Activated CD4-positive, alpha-beta T cell treated with anti-CD3 and anti-CD28 coated beads, Interleukin-2, amount 50 U/mL, for 1 hour (primary cell): Measurements from ENCODE around the gene APC2.
"Not testable (repeated sequence)": the region's sequence is repeated elsewhere in the genome, so short reads cannot be mapped to it uniquely, and the experiment has no call there.

Experiments used
- DNase-seq: peaks from one replicate; pipeline ENCODE4 v3.0.0-alpha.2; 2020

The APC2 gene

DNA sequence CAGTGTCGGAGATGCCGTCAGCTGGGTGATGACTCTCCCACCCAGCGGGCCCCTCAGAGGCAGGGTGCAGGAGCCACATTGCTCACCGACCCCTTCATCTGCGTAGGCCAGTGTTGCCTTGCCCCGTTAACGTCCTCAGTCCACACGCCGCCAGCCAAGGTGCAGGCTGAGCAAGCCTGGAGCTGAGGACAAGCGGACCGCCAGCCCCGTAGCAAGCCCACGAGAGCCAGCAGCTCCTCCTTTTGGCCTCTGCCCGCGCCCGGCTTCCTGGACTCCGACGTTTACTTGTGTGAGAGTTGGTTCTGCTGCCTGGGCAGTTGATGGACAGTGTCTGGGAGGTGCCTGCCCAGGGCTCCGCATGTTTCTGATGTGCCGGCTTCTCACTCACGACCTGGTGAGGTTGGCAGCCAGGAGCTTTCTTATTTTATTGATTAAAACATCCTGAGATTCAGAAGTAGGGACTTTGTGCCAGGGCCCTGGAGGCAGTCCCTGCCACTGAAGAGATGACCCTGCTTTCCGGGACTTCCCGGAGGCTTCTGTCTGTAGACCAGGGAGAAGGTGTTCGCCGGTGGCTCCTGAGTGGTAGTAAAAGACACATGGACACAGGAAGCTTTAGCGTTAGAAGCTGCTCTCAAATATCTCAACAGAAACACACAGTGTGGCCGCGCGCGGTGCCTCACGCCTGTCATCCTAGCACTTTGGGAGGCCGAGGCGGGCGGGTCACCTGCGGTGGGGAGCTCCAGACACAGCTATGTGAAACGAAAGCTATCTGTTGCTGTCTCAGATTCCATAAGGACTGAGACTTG is 36.7 kb upstream of the APC2 start:
- DNase-seq: no peak

DNA sequence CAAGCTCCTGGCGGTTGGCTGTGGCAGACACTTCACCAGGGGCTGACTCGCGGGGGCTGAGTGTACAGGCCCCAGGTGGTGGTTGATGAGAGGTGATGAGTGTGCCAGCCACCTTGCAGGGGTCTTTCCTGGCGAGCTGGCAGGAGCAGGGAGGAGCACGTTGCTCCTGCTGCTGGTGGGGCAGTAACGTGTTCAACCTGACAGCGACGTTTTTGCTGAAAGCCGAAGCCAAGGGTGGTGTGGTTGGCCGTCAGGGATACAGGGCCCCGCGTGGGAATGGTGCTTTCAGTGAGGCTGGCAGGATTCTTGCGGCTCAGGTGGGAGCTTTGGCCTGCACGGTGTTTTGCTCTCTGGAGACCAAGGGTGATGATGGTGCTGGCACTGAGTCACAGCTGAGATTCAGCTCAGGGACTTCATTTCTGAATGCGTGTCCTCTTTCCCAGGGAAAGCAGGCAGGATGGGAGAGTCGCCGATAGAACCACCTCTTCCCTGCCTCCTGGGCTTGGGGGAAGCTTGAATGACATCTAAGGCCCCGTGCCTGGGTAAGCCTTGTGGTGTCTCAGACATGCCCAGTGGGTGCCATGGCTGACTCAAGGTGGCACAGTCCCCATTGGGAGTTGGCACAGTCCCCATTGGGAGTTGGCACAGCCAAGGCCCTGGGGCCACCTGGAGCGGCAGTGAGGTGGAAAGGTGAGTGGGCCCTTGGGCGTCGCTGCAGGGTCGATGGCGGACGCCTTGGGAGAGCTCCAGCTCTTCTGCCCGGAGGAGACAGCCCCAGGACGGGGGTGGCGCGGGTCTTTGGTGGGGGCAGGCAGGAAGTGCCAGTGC is 33.7 kb upstream of the APC2 start:
- no peak for DNase-seq

DNA sequence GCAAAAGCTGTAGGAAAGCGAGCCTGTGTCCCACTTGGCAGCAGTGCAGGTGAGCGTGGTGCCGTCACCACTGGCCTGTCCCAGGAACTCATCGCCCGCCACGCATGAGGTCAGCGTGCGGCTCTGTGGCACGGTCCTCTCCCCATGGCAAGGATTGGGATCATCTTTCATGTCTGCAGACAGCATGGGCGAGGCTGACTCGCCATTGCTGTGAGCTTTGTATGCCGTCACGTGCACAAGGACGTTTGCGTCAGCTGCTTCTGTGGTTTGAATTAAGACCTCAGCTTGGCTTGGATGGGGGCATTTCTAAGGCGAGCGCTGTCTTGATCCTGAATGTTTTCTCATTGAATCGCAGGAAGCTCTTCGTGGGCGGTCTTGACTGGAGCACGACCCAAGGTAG is 32.8 kb upstream of the APC2 start:
- DNase-seq: no peak

DNA sequence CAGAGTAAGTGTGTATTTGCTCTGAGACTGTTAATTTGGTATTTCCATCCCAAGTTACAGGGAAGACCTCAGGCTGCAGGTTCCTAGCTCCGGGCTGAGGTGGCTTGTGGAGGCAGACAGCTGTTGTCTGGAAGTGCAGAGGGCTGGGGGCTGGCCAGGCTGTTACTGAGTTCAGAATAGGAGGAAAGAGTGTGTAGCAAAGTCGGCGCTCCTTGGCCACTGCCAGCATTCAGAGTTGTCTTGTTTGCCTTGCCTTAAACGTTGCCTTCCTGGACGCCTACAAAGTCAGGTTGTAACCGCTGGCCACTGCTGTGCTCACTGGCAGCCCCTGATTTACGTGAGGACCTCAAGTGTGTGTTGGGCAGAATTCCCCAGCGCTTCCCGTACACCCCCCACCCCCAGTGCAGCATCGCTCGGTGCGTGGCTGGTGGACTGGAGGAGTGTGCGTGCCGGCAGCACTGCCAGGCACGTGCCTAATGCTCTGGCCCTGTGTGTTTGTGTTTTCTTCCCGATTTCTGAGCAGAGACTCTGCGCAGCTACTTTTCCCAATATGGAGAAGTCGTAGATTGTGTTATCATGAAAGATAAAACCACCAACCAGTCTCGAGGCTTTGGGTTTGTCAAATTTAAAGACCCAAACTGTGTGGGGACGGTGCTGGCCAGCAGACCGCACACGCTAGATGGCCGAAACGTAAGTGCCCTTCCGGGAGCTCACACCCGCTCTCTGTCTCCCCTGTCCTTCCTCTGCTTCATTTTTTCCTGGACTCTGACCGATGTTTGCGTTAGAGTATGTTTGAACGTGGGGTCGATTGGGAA is 32.0 kb upstream of the APC2 start:
- DNase-seq: no peak

DNA sequence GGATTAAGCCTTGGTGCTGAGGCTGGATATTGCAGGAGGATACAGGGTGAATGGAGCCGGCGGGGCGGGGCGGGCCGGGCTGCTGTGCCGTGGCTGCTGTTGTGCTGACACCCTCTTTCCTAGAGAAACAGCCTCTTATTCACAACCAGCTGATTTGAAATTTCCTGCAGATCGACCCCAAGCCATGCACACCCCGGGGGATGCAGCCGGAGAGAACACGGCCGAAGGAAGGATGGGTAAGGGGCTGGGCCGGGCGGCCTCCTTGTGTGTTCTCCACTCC is 31.5 kb upstream of the APC2 start:
- DNase-seq: no peak

DNA sequence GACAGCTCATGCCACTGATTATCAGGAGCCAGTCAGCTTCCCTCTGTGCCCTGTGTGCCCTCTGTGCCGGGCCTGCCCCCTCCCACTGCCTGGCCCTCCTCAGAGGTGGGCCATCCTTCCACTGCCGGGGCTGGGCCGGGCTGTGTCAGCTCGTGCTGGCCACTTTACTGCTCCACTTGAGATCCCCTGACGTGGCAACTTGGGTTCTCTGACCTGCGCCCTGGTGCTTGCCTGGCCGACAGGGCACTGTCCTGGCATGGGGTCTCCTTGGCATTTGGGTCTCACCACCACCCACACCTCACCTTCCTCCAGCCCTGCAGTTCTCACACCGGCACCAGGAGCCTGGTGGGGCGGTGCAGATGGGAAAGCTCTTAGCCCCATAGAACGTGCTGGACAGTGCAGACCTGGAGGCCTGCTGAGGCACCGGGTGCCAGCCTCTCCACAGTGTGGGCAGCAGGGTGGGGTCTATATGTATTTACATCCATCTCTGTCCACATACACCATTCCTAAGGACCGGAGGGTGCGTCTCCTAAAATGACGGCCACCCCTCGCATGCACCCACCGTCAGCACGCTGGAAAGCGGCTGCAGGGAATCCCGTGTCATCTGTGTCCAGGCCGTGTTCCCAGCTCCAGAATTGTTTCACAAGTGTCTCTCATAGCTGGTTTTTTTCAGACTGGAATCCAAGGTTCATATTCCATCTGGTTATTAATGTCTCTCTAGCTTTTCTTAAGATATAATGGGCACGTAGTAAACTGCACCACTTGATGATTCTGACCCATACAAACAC is 30.8 kb upstream of the APC2 start:
- no peak for DNase-seq

DNA sequence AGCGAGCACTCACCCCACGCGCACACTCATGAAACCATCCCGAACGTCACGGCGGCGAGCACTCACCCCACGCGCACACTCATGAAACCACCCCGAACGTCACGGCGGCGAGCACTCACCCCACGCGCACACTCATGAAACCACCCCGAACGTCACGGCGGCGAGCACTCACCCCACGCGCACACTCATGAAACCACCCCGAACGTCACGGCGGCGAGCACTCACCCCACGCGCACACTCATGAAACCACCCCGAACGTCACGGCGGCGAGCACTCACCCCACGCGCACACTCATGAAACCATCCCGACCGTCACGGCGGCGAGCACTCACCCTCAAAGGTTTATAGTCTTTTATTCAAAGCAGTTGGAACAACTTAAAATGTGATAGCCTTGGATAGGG is 29.8 kb upstream of the APC2 start:
- not testable (repeated sequence) for DNase-seq

DNA sequence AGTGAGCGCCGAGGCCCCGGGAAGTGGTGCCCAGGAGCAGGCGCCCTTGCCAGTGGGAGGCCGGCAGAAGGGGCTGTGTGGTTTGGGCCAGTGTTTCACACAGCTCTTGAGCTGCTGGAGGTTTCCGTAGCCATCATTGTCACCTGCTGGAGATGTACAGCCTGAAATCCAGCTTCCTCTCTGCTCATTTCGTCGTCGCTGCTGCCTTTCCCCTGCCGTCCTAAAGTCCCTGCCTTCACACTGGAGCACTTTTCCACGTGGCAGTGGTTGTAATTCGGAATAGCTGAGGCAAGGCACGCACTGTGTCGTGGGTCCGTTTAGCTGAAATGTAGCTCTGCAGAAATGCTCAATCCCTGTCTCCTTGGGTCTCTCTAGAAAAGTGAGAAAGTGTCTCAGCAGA is 29.3 kb upstream of the APC2 start:
- DNase-seq: no peak

DNA sequence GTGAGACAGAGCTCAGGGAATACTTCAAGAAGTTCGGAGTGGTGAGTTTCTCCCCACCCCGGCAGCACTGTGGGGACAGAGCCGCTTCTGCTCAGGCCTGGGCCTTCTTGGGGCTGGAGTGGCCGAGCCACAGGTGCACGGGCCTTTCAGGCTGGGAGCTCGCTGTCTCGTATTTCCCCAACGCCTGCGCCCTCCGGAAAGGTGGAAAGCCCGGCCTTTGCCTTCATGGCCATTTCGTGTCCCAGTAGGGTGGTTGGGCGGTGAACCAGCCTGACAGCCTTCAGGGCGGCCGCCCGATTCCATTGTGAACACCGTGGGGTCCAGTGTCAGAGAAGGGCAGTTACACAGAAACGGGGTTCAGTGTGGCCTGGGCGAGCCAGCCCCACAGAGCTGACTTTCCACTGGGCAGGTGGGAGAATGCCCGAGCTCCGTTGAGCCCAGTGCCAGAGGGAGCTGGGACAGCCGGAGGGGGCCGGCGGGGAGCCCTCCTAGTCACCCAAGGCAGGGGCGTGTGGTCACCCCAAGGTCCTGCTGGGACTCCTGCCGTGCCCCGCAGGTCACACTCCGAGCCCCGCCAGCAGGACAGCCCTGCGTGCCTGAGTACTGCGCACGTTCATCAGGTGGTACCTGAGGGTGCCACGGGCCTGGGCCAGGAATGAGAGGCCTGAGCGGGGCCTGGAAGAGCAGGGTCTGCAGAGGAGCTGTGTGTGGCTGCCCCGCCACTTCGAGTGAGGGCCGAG is 28.5 kb upstream of the APC2 start:
- DNase-seq: no peak

DNA sequence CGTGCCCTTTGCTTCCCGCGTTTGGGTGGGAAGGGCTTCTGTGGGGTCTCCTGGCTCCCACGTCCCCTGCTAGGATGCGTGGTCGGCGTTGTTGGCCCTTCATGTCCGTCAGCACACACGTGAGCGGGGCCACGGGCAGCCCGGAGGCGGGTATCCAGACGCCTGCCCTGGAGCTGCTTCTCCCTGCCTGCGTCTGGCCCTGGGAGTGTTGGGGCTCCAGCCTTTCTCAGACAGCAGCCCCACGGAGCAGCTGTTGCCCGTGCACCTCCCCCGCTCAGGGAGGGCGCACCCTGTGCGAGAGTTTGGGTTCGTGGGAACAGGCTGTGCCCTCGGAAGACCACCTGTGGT is 28.0 kb upstream of the APC2 start:
- no peak for DNase-seq

DNA sequence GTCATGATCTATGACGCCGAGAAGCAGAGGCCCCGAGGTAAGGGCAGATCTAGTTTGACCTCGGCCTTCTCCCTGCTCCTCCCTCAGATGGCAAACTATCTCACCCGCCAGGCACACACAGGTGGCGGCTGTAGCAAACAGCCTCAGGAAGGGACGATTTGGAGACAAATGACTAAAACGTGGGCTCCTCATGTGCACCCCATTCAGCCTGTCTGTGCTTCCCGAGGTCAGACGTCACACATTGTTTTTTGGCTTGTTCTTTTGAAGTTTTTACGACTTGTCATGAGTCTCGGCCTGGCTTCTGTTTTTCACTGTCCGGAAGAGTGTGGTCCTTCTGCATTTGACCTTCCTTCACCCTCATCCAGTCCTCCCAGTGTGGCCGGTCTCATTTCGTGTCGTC is 27.6 kb upstream of the APC2 start:
- no peak for DNase-seq

DNA sequence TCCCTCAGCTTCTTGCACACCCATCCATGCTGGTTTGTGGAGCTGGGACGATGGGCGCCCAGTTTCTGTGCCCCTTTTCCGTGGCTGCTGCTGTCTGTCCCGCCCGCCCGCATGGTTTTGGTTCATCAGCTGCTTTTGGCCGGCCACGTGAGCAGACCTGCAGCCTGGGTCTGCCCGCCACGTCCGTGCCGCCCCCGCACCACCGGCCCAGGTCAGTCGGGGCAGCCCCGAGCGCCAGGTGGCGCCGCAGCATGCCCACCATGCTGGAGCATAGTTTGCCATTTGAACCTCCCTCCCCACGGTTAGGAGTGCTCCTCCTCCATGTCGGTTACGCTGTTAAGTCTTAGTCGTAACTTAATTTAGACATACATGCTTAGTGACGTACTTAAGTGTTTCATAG is 27.0 kb upstream of the APC2 start:
- DNase-seq: no peak

DNA sequence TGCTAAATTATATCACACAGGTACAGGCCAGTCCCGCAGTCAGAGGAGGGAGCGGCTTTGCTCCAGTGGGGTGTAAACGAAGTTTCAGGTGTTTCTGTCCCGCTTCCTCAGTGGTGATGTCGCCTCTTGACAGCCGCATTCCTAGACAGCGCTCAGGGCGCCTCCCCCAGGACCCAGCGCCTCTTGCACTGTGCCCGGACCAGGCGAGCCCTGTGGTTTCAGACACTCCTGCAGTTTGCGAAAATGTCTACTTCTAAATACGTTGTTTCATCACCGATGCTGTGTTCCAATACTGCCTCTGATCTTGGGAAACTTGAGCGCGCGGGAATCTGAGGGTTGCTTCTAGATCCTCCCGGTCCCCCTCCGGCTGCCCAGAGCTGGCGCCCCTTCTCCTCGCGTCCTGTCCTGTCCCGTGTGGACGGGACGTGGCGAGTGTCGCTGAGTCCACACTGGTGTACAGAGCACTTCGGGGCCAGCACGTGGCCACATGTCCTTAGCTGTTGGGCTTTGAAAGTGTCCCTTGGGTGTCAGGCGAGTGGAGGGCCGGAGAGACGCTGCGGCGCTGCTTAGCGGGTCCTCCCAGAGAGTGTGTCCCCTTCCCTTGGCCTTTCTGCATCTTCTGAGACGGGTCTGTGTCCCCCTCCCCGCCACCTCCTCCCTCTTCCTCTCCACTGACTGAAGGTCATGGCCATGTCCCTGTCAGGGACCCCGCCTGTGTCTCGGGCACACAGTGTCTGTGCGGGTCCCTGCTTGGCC is 26.3 kb upstream of the APC2 start:
- DNase-seq: no peak

DNA sequence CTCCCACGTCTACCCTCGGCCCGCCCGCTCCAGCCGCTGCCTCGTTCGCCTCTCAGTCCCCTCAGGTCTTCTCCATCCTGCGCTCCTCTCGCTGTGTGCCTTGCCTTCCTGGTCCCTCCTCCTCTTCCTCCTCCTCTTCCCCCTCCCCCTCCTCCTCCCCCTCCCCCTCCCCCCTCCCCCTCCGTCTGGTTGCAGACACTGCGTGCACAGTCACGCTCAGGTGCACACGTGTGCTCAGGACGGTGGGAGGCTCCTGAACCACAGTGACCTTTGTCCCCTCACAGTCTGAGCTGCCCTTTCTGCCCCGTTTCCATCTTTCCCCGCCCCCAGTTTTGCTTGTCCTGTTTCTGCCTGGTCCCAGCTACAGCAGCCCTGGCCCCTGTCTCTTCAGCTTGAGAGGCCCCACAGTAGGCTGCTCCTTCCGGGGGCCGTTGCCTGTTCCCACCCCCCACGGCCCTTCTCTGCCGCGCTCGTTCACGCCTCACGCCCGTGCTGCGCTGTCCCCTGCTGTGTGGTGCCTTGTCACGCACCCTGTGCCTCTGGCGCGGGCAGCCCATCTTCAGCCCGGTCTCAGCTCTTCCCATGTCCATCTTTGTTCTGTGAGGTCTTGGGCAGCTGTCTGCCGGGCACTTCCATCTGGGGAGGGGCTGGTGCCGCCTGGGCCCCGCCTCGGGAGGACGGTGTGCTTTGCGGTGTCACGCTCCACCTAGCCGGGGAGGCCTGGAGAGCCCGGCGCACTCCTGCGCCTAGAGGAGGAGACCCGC is 25.5 kb upstream of the APC2 start:
- DNase-seq: no peak

DNA sequence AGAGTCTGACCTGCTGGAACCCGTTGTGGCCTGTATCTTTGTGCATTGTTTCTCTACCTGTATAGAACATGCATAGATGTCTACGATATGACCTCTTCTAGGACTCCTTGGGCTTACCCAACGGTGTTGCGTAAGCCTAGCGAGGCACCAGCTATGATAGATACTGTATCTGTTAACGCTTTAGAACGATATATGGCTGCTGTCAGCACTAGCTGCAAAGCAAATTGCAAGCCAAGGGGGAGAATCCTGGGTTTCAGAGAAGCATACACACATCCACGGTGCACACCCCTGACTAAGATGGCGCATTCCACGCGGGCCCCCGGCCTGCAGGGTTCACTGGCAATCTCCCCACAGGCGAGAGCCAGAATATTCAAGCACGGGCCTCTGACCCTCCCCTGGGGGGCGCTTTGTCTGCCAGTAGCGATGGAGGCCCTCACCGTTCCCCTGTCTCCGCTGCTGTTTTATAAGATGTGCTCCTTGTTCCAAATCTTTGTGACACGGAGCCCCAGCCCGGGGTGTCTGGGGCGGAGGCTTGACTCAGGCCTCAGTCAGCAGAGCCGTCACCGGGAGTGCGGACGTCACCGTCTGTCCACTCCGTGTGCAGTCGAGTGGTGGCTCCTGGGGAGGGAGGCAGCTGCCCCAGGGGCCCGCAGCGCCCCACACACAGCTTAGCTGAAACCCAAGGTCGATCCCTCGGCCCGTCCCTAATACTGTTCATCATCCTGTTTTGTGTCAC is 24.7 kb upstream of the APC2 start:
- no peak for DNase-seq

DNA sequence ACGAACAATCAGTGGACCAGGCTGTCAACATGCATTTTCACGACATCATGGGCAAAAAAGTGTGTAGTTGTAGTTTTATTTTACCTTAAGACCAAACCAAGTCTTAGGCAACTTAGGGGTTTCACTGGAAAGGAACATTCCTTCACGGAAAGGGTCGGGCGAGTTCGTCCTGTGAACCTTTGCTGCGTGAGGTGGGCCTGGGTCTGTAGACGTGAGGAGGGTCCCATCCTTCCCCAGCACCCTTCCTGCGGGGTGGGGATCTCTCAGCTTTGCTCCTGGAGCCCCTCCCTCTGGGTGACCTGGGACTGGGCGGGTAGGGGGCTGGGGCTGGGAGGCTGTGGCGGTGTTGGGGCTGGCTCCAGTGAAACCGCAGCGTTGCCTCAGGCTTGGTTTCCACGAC is 24.0 kb upstream of the APC2 start:
- no peak for DNase-seq

DNA sequence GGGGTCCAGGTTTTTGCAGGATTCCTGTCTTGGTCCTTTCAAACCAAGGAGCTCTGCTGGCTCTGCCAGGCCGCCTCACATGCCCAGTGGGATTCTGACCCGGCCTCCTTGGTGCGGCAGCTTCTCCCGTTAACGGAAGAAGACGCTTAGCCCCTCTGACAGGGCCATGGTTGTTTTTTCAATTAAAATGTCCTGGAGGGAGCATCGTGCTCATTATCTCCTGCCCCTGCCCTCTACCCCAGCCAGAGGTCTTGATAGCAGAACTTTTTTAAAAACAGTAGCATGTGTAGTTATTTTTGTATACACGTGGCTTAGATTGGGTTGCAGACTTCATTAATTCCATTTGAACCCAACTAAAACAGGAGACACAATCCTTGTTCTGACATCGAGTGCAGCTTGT is 23.2 kb upstream of the APC2 start:
- no peak for DNase-seq

DNA sequence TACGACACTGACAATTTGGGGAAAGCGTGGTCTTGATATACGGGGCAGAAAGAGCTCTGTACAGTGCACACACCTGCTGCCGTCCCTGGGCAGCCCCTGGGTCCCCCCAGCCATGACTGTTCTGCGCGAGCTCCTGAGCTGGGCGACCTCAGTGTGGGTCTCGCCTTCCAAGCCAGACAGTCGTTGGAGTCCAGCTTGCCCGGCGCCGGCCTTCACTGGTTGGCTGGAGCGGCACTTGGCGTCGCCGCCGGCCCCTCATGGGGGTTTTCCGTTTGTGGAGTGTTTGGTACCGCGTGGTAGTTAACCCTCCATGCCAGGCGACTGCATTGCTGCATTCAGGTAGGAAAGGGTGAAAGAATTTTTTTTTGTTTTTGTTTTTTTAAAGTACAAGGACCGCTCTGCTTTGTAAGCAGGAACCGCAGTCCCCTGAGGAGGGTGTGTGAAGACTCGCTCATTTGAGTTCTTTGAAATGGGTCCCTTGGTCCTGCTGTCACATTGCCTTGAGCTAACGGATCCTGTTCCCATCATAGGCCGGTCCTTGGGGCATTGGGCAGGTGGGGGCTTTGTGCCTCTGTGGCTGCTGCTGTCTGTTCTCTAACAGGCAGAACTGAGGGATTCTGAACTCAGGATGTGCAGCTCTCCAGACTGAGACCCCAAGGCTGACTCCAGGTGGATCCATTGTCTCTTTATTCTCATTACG is 22.6 kb upstream of the APC2 start:
- DNase-seq: no peak

DNA sequence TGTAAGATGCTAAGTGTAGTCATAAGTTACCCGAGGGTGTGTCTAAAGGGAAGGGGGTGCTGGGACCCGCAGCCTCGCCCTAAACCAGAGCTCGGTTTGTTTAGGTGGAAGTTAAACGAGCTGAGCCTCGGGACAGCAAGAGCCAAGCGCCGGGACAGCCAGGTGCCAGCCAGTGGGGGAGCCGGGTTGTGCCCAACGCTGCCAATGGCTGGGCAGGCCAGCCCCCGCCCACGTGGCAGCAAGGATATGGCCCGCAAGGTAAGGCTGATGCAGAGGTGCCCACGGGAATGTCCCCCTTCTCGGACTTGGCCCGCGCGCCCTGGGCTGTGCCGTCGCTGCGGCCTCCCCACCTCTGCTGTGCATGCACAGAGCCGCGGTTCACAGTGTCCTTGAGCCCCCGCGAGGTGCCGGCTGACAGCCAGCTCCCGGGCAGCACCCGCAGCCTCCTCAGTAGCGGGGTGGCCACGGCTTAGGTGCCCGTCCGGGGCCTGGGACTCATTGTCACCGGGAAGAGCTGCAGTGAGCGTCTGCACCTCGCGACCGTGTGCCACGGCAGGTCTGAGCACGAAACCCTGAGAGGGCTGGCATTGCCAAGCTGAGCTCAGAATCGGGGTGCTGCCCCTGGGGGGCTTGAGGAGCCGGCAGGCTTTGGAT is 21.1 kb upstream of the APC2 start:
- no peak for DNase-seq
